ENCODE data around the gene GPC3.

- no peak for TF ChIP-seq POLR2A (IDR thresholded peaks at IDR 0.05)
- TF ChIP-seq, protein P1, sequence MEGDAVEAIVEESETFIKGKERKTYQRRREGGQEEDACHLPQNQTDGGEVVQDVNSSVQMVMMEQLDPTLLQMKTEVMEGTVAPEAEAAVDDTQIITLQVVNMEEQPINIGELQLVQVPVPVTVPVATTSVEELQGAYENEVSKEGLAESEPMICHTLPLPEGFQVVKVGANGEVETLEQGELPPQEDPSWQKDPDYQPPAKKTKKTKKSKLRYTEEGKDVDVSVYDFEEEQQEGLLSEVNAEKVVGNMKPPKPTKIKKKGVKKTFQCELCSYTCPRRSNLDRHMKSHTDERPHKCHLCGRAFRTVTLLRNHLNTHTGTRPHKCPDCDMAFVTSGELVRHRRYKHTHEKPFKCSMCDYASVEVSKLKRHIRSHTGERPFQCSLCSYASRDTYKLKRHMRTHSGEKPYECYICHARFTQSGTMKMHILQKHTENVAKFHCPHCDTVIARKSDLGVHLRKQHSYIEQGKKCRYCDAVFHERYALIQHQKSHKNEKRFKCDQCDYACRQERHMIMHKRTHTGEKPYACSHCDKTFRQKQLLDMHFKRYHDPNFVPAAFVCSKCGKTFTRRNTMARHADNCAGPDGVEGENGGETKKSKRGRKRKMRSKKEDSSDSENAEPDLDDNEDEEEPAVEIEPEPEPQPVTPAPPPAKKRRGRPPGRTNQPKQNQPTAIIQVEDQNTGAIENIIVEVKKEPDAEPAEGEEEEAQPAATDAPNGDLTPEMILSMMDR (IDR thresholded peaks at IDR 0.05), result no peak
Measured at GRCh38 chrX:133850399-133850798, 135.0 kb downstream of the GPC3 start.
